IMR-90 (cell line): ENCODE data around the gene ZFR2. TPM values are rescaled to one million over a fixed set of nuclear protein-coding genes. Genes with fewer than 3 reads are reported as not detected.
"Not testable (repeated sequence)": the region's sequence is repeated elsewhere in the genome, so short reads cannot be mapped to it uniquely, and the experiment has no call there.

Experiments
- ATAC-seq: fragments of 200-7000 bp; cut with Tn5 transposase; 2 replicates; pipeline ENCODE4 v1.9.1; 2020; ENCODE audit warnings: low read depth, mild to moderate bottlenecking, moderate library complexity
- BruUV-seq: library from RNA; stranded (reverse); fragments of 400-500 nt; replicated peaks from 2 replicates; lab custom pipeline; 2021; lab: Mats Ljungman, UMichigan
- CTCF ChIA-PET: fragments of 300-600 bp; formaldehyde crosslinking; extraction: SDS; loops from one replicate; lab custom pipeline; 2021; ENCODE audit warnings: antibody characterized with exemption; lab: Yijun Ruan, JAX
- POLR2A ChIA-PET: fragments of 300-600 bp; sonication (Branson Sonifier 250); formaldehyde crosslinking; loops from one replicate; lab custom pipeline; 2022; ENCODE audit warnings: antibody characterized with exemption; ENCODE audit not compliant: unreplicated experiment; lab: Charles Lee
- DNase-seq: peaks from one replicate; pipeline ENCODE4 v3.0.0; 2013
- H2AFZ ChIP-seq: replicated peaks from 2 replicates; pipeline ENCODE3; 2013; ENCODE audit warnings: low read length, mild to moderate bottlenecking; ENCODE audit not compliant: poor library complexity
- H2AK5ac ChIP-seq: 2 replicates; pipeline ENCODE4 v1.6.1; 2013; ENCODE audit warnings: low read depth, low read length, inconsistent platforms
- H2AK9ac ChIP-seq: replicated peaks from 2 replicates; pipeline ENCODE3; 2013; ENCODE audit warnings: mild to moderate bottlenecking, low read depth, low read length, moderate library complexity; ENCODE audit not compliant: poor library complexity
- H2BK120ac ChIP-seq: 2 replicates; pipeline ENCODE4 v1.6.1; 2013; ENCODE audit warnings: low read depth, low read length, inconsistent platforms
- H2BK15ac ChIP-seq: 3 replicates; pipeline ENCODE4 v1.6.1; 2013; ENCODE audit warnings: low read depth, low read length, inconsistent platforms
- H2BK20ac ChIP-seq: 2 replicates; pipeline ENCODE4 v1.6.1; 2013; ENCODE audit warnings: low read depth, mild to moderate bottlenecking, inconsistent platforms, low read length, moderate library complexity
- H2BK5ac ChIP-seq: 2 replicates; pipeline ENCODE4 v1.6.1; 2013; ENCODE audit warnings: mild to moderate bottlenecking, low read depth, low read length, inconsistent platforms; ENCODE audit not compliant: poor library complexity, severe bottlenecking
- H3K14ac ChIP-seq: replicated peaks from 2 replicates; pipeline ENCODE4 v1.6.1; 2013; ENCODE audit warnings: low read depth, low read length, inconsistent platforms
- H3K18ac ChIP-seq: 2 replicates; pipeline ENCODE4 v1.6.1; 2013; ENCODE audit warnings: low read depth, low read length, control low read depth
- H3K23ac ChIP-seq: 2 replicates; pipeline ENCODE4 v1.6.1; 2013; ENCODE audit warnings: low read depth, low read length, inconsistent platforms
- H3K27ac ChIP-seq: 2 replicates; pipeline ENCODE4 v1.5.1; 2013; ENCODE audit warnings: mild to moderate bottlenecking, control low read depth, low read length; ENCODE audit not compliant: insufficient read depth
- H3K27me3 ChIP-seq: 2 replicates; pipeline ENCODE4 v1.6.1; 2013; ENCODE audit warnings: low read length; ENCODE audit not compliant: control insufficient read depth, insufficient read depth
- H3K36me3 ChIP-seq: 2 replicates; pipeline ENCODE4 v1.6.1; 2013; ENCODE audit warnings: low read length, mixed read lengths; ENCODE audit not compliant: control insufficient read depth, insufficient read depth
- H3K4ac ChIP-seq: 2 replicates; pipeline ENCODE4 v1.6.1; 2013; ENCODE audit warnings: low read depth, low read length, inconsistent platforms
- H3K4me1 ChIP-seq: 2 replicates; pipeline ENCODE4 v1.6.1; 2013; ENCODE audit warnings: low read length, mixed read lengths; ENCODE audit not compliant: control insufficient read depth, insufficient read depth
- H3K4me2 ChIP-seq: 2 replicates; pipeline ENCODE4 v1.6.1; 2013; ENCODE audit warnings: low read depth, mild to moderate bottlenecking, control low read depth, low read length, moderate library complexity
- H3K4me3 ChIP-seq: 2 replicates; pipeline ENCODE4 v1.5.1; 2013; ENCODE audit warnings: low read depth, mild to moderate bottlenecking, control low read depth, low read length, moderate library complexity; ENCODE audit not compliant: insufficient read depth
- H3K56ac ChIP-seq: 2 replicates; pipeline ENCODE4 v1.6.1; 2013; ENCODE audit warnings: low read length, inconsistent platforms; ENCODE audit not compliant: insufficient read depth; ENCODE audit errors: extremely low read depth
- H3K79me1 ChIP-seq, 2 experiments: 2 replicates each; pipeline ENCODE4 v1.6.1; 2013; ENCODE audit warnings: low read length in 2 of 2, inconsistent platforms in 1 of 2, low read depth in 1 of 2
- H3K9ac ChIP-seq: 2 replicates; pipeline ENCODE4 v1.6.1; 2013; ENCODE audit warnings: low read depth, low read length, control low read depth
- H3K9me1 ChIP-seq: 2 replicates; pipeline ENCODE4 v1.6.1; 2013; ENCODE audit warnings: low read length, inconsistent platforms; ENCODE audit not compliant: insufficient read depth
- H3K9me3 ChIP-seq: 2 replicates; pipeline ENCODE4 v1.6.1; 2013; ENCODE audit warnings: low read length; ENCODE audit not compliant: control insufficient read depth, insufficient read depth
- H4K20me1 ChIP-seq: 2 replicates; pipeline ENCODE4 v1.6.1; 2013; ENCODE audit warnings: low read length, inconsistent platforms; ENCODE audit not compliant: insufficient read depth
- H4K5ac ChIP-seq: 2 replicates; pipeline ENCODE4 v1.6.1; 2013; ENCODE audit warnings: mild to moderate bottlenecking, low read depth, low read length, control low read depth
- H4K8ac ChIP-seq, 2 experiments: 2 replicates each; pipeline ENCODE4 v1.6.1; 2013; ENCODE audit warnings: low read depth in 2 of 2, low read length in 2 of 2, control low read depth in 1 of 2, inconsistent platforms in 1 of 2
- H4K91ac ChIP-seq: 2 replicates; pipeline ENCODE4 v1.6.1; 2013; ENCODE audit warnings: low read depth, low read length, inconsistent platforms; ENCODE audit not compliant: insufficient read depth
- MAFK ChIP-seq: IDR thresholded peaks from 2 replicates; pipeline ENCODE4 v1.6.1; 2012; ENCODE audit warnings: low read depth, low read length, improper control_type of control experiment
- MAZ ChIP-seq: IDR thresholded peaks from 2 replicates; pipeline ENCODE4 v1.6.1; 2012; ENCODE audit warnings: low read depth, mild to moderate bottlenecking, low read length, improper control_type of control experiment, moderate library complexity, borderline replicate concordance
- NFE2L2 ChIP-seq: fragments of 150-350 bp; IDR thresholded peaks from 2 replicates; pipeline ENCODE4 v1.6.1; 2016; ENCODE audit warnings: low read depth, mild to moderate bottlenecking, low read length
- whole genome bisulfite sequencing, 2 experiments: methylation state at CpG; one replicate each; pipeline versions ENCODE4 v1.1.5 to v1.1.7; 2013; ENCODE audit warnings: missing lambda C conversion rate in 2 of 2; ENCODE audit not compliant: insufficient read length in 1 of 2; ENCODE audit errors: extremely low coverage in 2 of 2; 5-methylcytosine and 5-hydroxymethylcytosine counted together
- dilution Hi-C: fragments of 300-500 bp; cut with HindIII; formaldehyde crosslinking; loops from one replicate; pipeline ENCODE4 v1.14.3; 2018; ENCODE audit warnings: low sequenced_read_pairs; ENCODE audit not compliant: unreplicated experiment
- in situ Hi-C: fragments of 300-500 bp; cut with MboI; formaldehyde crosslinking; loops from 3 replicates; pipeline ENCODE4 v1.14.3; 2019; ENCODE audit warnings: low sequenced_read_pairs, inconsistent platforms, mixed read lengths
- intact Hi-C: fragments of 100-400 bp; cut with micrococcal nuclease; formaldehyde crosslinking; loops from 2 replicates; pipeline ENCODE4 v1.10.0; 2022
- polyA plus RNA-seq, 3 experiments: library from polyadenylated mRNA; depleted of rRNA; stranded (reverse); fragments of >200 nt; gene quantifications; 2 replicates each; pipeline ENCODE4 v1.2.3, GENCODE V29; 2012; ENCODE audit warnings: low replicate concordance in 1 of 3
- total RNA-seq: library from RNA; depleted of rRNA; stranded (reverse); fragments of >200 nt; gene quantifications from 2 replicates; pipeline ENCODE4 v1.2.3, GENCODE V29; 2012

Gene ZFR2
- total and polyA plus RNA-seq, 2 of the 4 experiments (the other 2 are of a cell fraction), result 0.19 TPM; not detected in 1

- TF ChIP-seq MAZ (no peak), MAFK (no peak), NFE2L2 (no peak)
These were observed 10.8 kb upstream of the ZFR2 start (continued) for GRCh38 chr19:3879656-3880055.

DNA sequence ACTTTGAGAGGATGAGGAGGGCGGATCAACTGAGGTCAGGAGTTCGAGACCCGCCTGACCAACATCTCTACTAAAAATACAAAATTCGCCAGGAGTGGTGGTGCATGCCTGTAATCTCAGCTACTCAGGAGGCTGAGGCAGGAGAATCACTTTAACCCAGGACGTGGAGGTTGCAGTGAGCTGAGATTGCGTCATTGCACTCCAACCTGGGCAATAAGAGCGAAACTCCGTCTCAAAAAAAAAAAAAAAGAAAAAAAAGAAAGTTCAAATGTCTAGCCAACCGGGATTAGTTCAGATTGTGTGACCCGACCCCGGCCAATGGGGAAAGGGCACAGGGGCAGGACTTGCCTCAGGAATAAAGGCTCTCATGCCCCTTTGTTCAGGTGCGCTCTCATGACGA, 5.9 kb upstream of the ZFR2 start:
- dilution Hi-C loops, H3K4ac ChIP-seq, H3K9me3 ChIP-seq, H2BK5ac ChIP-seq, H3K27me3 ChIP-seq, H3K9ac ChIP-seq, H3K4me2 ChIP-seq, H3K36me3 ChIP-seq, H2BK120ac ChIP-seq, H2BK15ac ChIP-seq, in situ Hi-C loops, H2AFZ ChIP-seq, H3K27ac ChIP-seq, H2BK20ac ChIP-seq, H3K4me3 ChIP-seq, BruUV-seq, H2AK9ac ChIP-seq, H4K5ac ChIP-seq, H3K18ac ChIP-seq, H4K8ac ChIP-seq, H2AK5ac ChIP-seq, ATAC-seq, CTCF ChIA-PET, H3K79me1 ChIP-seq, H3K23ac ChIP-seq, DNase-seq, H3K9me1 ChIP-seq, H4K20me1 ChIP-seq, H3K4me1 ChIP-seq, H4K91ac ChIP-seq, H3K14ac ChIP-seq, H3K56ac ChIP-seq, intact Hi-C loops: not testable (repeated sequence)
- 52% methylated on average over 5 of the region's 13 CpGs; no CpG with 5 or more reads in 1 of the 2 experiments for WGBS, 2 experiments
- POLR2A ChIA-PET, result interaction anchor here (0.6 kb wide), 1 partner anchor 8 kb away, joined by 6 read pairs; no protein-coding TSS in a partner anchor
